GM10847 (cell line): ENCODE results near the gene SCAMP5.

Source experiments
- POLR2A ChIP-seq: IDR thresholded peaks from 2 replicates; pipeline ENCODE4 v1.6.1; 2011; ENCODE audit not compliant: insufficient read length; ENCODE audit errors: extremely low read depth

The SCAMP5 gene

GRCh38 chr15:74995182-74995778 lies at the start of gene SCAMP5:
Gene SCAMP5, plus strand, starts transcription at chr15:74995563. Its CDS starts 16,277 bp downstream, at chr15:75011840.
- no peak for TF ChIP-seq POLR2A

- no peak for TF ChIP-seq POLR2A
These were observed 45.1 kb upstream of the SCAMP5 start for GRCh38 chr15:74950078-74950908.

- no peak for TF ChIP-seq POLR2A
These were observed 44.4 kb upstream of the SCAMP5 start for GRCh38 chr15:74951006-74951405.

GRCh38 chr15:74954515-74954914 lies 40.8 kb upstream of the SCAMP5 start:
- no peak for TF ChIP-seq POLR2A

GRCh38 chr15:74955017-74955416 lies 40.3 kb upstream of the SCAMP5 start:
- no peak for TF ChIP-seq POLR2A

GRCh38 chr15:74955796-74956647 lies 39.3 kb upstream of the SCAMP5 start:
- no peak for TF ChIP-seq POLR2A

GRCh38 chr15:74956648-74957475 lies 38.5 kb upstream of the SCAMP5 start, which contains the start of gene RPP25:
Gene RPP25, minus strand, starts transcription at chr15:74956772. Its CDS starts 189 bp downstream, at chr15:74956583.
- TF ChIP-seq POLR2A = peak; percentile 47

- TF ChIP-seq POLR2A = no peak
These were observed 37.8 kb upstream of the SCAMP5 start for GRCh38 chr15:74957476-74958035.

- TF ChIP-seq POLR2A = no peak
These were observed 36.9 kb upstream of the SCAMP5 start for GRCh38 chr15:74958320-74958907.

GRCh38 chr15:74958908-74959585 lies 36.3 kb upstream of the SCAMP5 start:
- TF ChIP-seq POLR2A = no peak

- no peak for TF ChIP-seq POLR2A
These were observed 35.8 kb upstream of the SCAMP5 start for GRCh38 chr15:74959586-74959939.

- TF ChIP-seq POLR2A = no peak
These were observed 35.1 kb upstream of the SCAMP5 start for GRCh38 chr15:74960286-74960685.

- no peak for TF ChIP-seq POLR2A
These were observed 34.3 kb upstream of the SCAMP5 start for GRCh38 chr15:74960995-74961588.
